Measurements from ENCODE around the gene ADRA2B.

The ADRA2B gene

GRCh38 chr2:96120991-96121390 is 4.6 kb upstream of the ADRA2B start:
- no peak for TF ChIP-seq CTCF (IDR thresholded peaks at IDR 0.05; ENCODE audit: unreplicated experiment in 3 of 3)
- Mint-ChIP-seq H3K4me3 (no peak overlapping the region), H3K27me3 (ENCODE audit: low read depth) (peaks cover 47% of the 10 kb centered on the region), H3K27ac (no peak overlapping the region), H3K9me3 (no peaks in the 10 kb centered on the region), H3K36me3 (ENCODE audit: low read depth) (no peaks in the 10 kb centered on the region), H3K4me1 (peaks cover 19% of the 10 kb centered on the region)

- peaks cover 52% of the 10 kb centered on the region for H3K27me3 Mint-ChIP-seq (ENCODE audit: low read depth)
- H3K27ac Mint-ChIP-seq, result peak overlapping the region in 1 of 3 experiments; percentile 4
- no peaks in the 10 kb centered on the region for H3K36me3 Mint-ChIP-seq (ENCODE audit: low read depth)
- H3K9me3 Mint-ChIP-seq, result no peaks in the 10 kb centered on the region
- TF ChIP-seq CTCF (IDR thresholded peaks at IDR 0.05; ENCODE audit: unreplicated experiment in 3 of 3), result no peak
- H3K4me1 Mint-ChIP-seq, result peaks cover 19% of the 10 kb centered on the region
- H3K4me3 Mint-ChIP-seq, result peak overlapping the region in 2 of 3 experiments; percentile 22 to 40
Measured at GRCh38 chr2:96120091-96120720, 3.8 kb upstream of the ADRA2B start.

- Mint-ChIP-seq H3K4me1 (peaks cover 19% of the 10 kb centered on the region), H3K9me3 (no peaks in the 10 kb centered on the region), H3K36me3 (ENCODE audit: low read depth) (no peaks in the 10 kb centered on the region), H3K4me3 (peak overlapping the region; percentile 3 to 18 (median 18)), H3K27me3 (ENCODE audit: low read depth) (peaks cover 56% of the 10 kb centered on the region), H3K27ac (no peak overlapping the region)
- TF ChIP-seq CTCF (IDR thresholded peaks at IDR 0.05; ENCODE audit: unreplicated experiment in 3 of 3), result no peak
Measured at GRCh38 chr2:96119389-96119751, 3.0 kb upstream of the ADRA2B start.

GRCh38 chr2:96118698-96119388 is 2.5 kb upstream of the ADRA2B start:
- no peaks in the 10 kb centered on the region for H3K9me3 Mint-ChIP-seq
- peak overlapping the region; percentile 18 to 58 (median 35) for H3K4me3 Mint-ChIP-seq
- no peaks in the 10 kb centered on the region for H3K36me3 Mint-ChIP-seq (ENCODE audit: low read depth)
- TF ChIP-seq CTCF (IDR thresholded peaks at IDR 0.05; ENCODE audit: unreplicated experiment in 3 of 3), result no peak
- peaks cover 57% of the 10 kb centered on the region for H3K27me3 Mint-ChIP-seq (ENCODE audit: low read depth)
- peaks cover 19% of the 10 kb centered on the region for H3K4me1 Mint-ChIP-seq
- no peak overlapping the region for H3K27ac Mint-ChIP-seq

GRCh38 chr2:96117701-96118588 is 1.6 kb upstream of the ADRA2B start:
- Mint-ChIP-seq H3K4me3 (peak overlapping the region; percentile 79 to 81 (median 81)), H3K27ac (no peak overlapping the region), H3K27me3 (ENCODE audit: low read depth) (peaks cover 57% of the 10 kb centered on the region), H3K9me3 (no peaks in the 10 kb centered on the region), H3K4me1 (peaks cover 19% of the 10 kb centered on the region), H3K36me3 (ENCODE audit: low read depth) (no peaks in the 10 kb centered on the region)
- TF ChIP-seq CTCF (IDR thresholded peaks at IDR 0.05; ENCODE audit: unreplicated experiment in 3 of 3), result no peak

Measured in nephron (organoid).